CD14-positive monocyte (primary cell): ENCODE measurements around the gene PEX19. TPM values are rescaled to one million over a fixed set of nuclear protein-coding genes. Genes with fewer than 3 reads are reported as not detected.

Experiments used
- DNase-seq, 3 donors: peaks; one replicate each; pipeline ENCODE4 v3.0.0-alpha.2; 2011 to 2022
- H2AFZ ChIP-seq: 2 replicates; pipeline ENCODE4 v1.6.0; 2012; ENCODE audit warnings: mild to moderate bottlenecking, low read depth, low read length, inconsistent platforms; ENCODE audit not compliant: insufficient read depth, poor library complexity, severe bottlenecking
- H3K27ac ChIP-seq, 2 donors: 1 replicate in 1 of 2; 2 replicates in 1 of 2; pipeline ENCODE4 v1.5.1; 2012 to 2013; ENCODE audit warnings: low read length in 2 of 2, control low read depth in 1 of 2, inconsistent platforms in 1 of 2, low read depth in 1 of 2, mild to moderate bottlenecking in 1 of 2
- H3K27me3 ChIP-seq, 2 donors: one replicate each; pipeline versions ENCODE4 v1.6.0 to v1.6.1; 2011 to 2013; ENCODE audit warnings: low read length in 2 of 2; ENCODE audit not compliant: control insufficient read depth in 2 of 2, insufficient read depth in 2 of 2
- H3K36me3 ChIP-seq, 2 donors: replicated peaks in 1 of 2; 1 replicate in 1 of 2; 2 replicates in 1 of 2; pipeline versions ENCODE4 v1.5.1 to v1.6.1; 2012 to 2013; ENCODE audit warnings: low read length in 2 of 2, control low read depth in 1 of 2, inconsistent platforms in 1 of 2, mild to moderate bottlenecking in 1 of 2; ENCODE audit not compliant: insufficient read depth in 2 of 2, control insufficient read depth in 1 of 2
- H3K4me1 ChIP-seq, 2 donors: 1 replicate in 1 of 2; 2 replicates in 1 of 2; pipeline versions ENCODE4 v1.5.1 to v1.6.1; 2012 to 2013; ENCODE audit warnings: low read length in 2 of 2, control low read depth in 1 of 2, inconsistent platforms in 1 of 2, mild to moderate bottlenecking in 1 of 2, moderate library complexity in 1 of 2; ENCODE audit not compliant: insufficient read depth in 2 of 2, control insufficient read depth in 1 of 2
- H3K4me2 ChIP-seq: replicated peaks from 2 replicates; pipeline ENCODE3; 2012; ENCODE audit warnings: low read length, moderate library complexity, mild to moderate bottlenecking; ENCODE audit not compliant: poor library complexity, severe bottlenecking; ENCODE audit errors: extremely low read depth
- H3K4me3 ChIP-seq, 3 experiments: fragments of 200-600 bp in 1 of 3; sonication (generic) in 1 of 3; replicated peaks in 1 of 3; 1 replicate in 2 of 3; 2 replicates in 1 of 3; pipeline ENCODE4 v1.5.1; 2011 to 2013; ENCODE audit warnings: low read length in 3 of 3, mild to moderate bottlenecking in 3 of 3, control low read depth in 2 of 3, low read depth in 2 of 3, inconsistent platforms in 1 of 3, moderate library complexity in 1 of 3
- H3K79me2 ChIP-seq: 2 replicates; pipeline ENCODE4 v1.6.0; 2012; ENCODE audit warnings: mild to moderate bottlenecking, control low read depth, inconsistent platforms, low read length, moderate library complexity; ENCODE audit not compliant: insufficient read depth
- H3K9ac ChIP-seq: 2 replicates; pipeline ENCODE4 v1.6.0; 2017; ENCODE audit warnings: low read length, mild to moderate bottlenecking; ENCODE audit not compliant: insufficient read depth, poor library complexity, severe bottlenecking
- H3K9me3 ChIP-seq, 2 donors: replicated peaks in 1 of 2; 1 replicate in 1 of 2; 2 replicates in 1 of 2; pipeline versions ENCODE4 v1.5.1 to v1.6.1; 2012 to 2013; ENCODE audit warnings: low read length in 2 of 2, control low read depth in 1 of 2; ENCODE audit not compliant: control insufficient read depth in 1 of 2, insufficient read depth in 1 of 2
- H4K20me1 ChIP-seq: 2 replicates; pipeline ENCODE4 v1.6.0; 2012; ENCODE audit warnings: mild to moderate bottlenecking, low read length, control low read depth, moderate library complexity; ENCODE audit not compliant: insufficient read depth
- H3K27ac Mint-ChIP-seq, 7 donors: one replicate each; pipeline ENCODE4 v1.8.0; 2020; ENCODE audit warnings: mild to moderate bottlenecking in 7 of 7, mixed read lengths in 7 of 7, moderate library complexity in 6 of 7, inconsistent platforms in 2 of 7
- H3K27me3 Mint-ChIP-seq, 3 donors: one replicate each; pipeline ENCODE4 v1.8.0; 2021 to 2022; ENCODE audit warnings: low read depth in 3 of 3, mild to moderate bottlenecking in 3 of 3, mixed read lengths in 3 of 3, moderate library complexity in 3 of 3, inconsistent platforms in 1 of 3
- H3K36me3 Mint-ChIP-seq, 2 donors: one replicate each; pipeline ENCODE4 v1.8.0; 2020; ENCODE audit warnings: mixed read lengths in 2 of 2, inconsistent platforms in 1 of 2, mild to moderate bottlenecking in 1 of 2
- H3K4me1 Mint-ChIP-seq: one replicate; pipeline ENCODE4 v1.8.0; 2020; ENCODE audit warnings: mild to moderate bottlenecking, mixed read lengths
- H3K4me3 Mint-ChIP-seq, 2 donors: one replicate each; pipeline ENCODE4 v1.8.0; 2020; ENCODE audit warnings: mild to moderate bottlenecking in 2 of 2, mixed read lengths in 2 of 2, moderate library complexity in 1 of 2
- H3K9me3 Mint-ChIP-seq, 7 donors: one replicate each; pipeline ENCODE4 v1.8.0; 2020 to 2022; ENCODE audit warnings: mixed read lengths in 7 of 7, mild to moderate bottlenecking in 6 of 7, moderate library complexity in 6 of 7, inconsistent platforms in 2 of 7
- CTCF ChIP-seq: fragments of 200-600 bp; IDR thresholded peaks from one replicate; pipeline ENCODE4 v1.8.0; 2022; ENCODE audit warnings: antibody characterized with exemption, mild to moderate bottlenecking
- WGBS: methylation state at CpG from one replicate; pipeline ENCODE4 v1.1.5; 2013; ENCODE audit warnings: missing lambda C conversion rate; ENCODE audit not compliant: insufficient coverage; 5-methylcytosine and 5-hydroxymethylcytosine counted together
- intact Hi-C, 2 donors: fragments of 100-400 bp; cut with micrococcal nuclease; formaldehyde crosslinking; loops; one replicate each; pipeline versions ENCODE4 v1.15.0 to v1.15.1; 2023
- polyA plus RNA-seq, 3 donors: library from polyadenylated mRNA; depleted of rRNA in 1 of 3; unstranded in 2 of 3; stranded (reverse) in 1 of 3; fragments of 300-500 nt in 2 of 3; fragments of >200 nt in 1 of 3; fragmentation: Illumina TruSeq in 2 of 3; gene quantifications; 1 replicate in 2 of 3; 2 replicates in 1 of 3; pipeline ENCODE4 v1.2.3, GENCODE V29; 2012 to 2021

The PEX19 gene
- polyA plus RNA-seq, 3 donors, result 17.4 to 38.2 (median 37.4) TPM

- Histone ChIP-seq H2AFZ (no peak overlapping the region), H3K27ac (no peak overlapping the region), H3K4me2 (no peak overlapping the region), H3K36me3 (peaks cover 84 to 100% of the 10 kb centered on the region in 2 donors), H3K27me3 (no peaks in the 10 kb centered on the region), H4K20me1 (peaks cover 15% of the 10 kb centered on the region), H3K4me3 (no peak overlapping the region), H3K9ac (no peak overlapping the region), H3K9me3 (no peaks in the 10 kb centered on the region), H3K4me1 (no peaks in the 10 kb centered on the region), H3K79me2 (peaks cover 5% of the 10 kb centered on the region)
- H3K27ac Mint-ChIP-seq, result no peak overlapping the region
- no peak for TF ChIP-seq CTCF
- H3K4me3 Mint-ChIP-seq, result no peak overlapping the region
- WGBS, result 68% methylated on average over 2 of the region's 5 CpGs
- H3K9me3 Mint-ChIP-seq, result no peaks in the 10 kb centered on the region
- no peak for DNase-seq
- intact Hi-C loops, result no loop called here
- H3K4me1 Mint-ChIP-seq, result no peaks in the 10 kb centered on the region
- H3K36me3 Mint-ChIP-seq, result peaks cover 82 to 94% of the 10 kb centered on the region in 2 donors
- H3K27me3 Mint-ChIP-seq, result no peaks in the 10 kb centered on the region
Observed at GRCh38 chr1:160238408-160238807, 46.5 kb downstream of the PEX19 start.

GRCh38 chr1:160237558-160237957 is 47.4 kb downstream of the PEX19 start:
- no peak overlapping the region for H3K4me3 Mint-ChIP-seq
- Histone ChIP-seq H3K79me2 (peaks cover 4% of the 10 kb centered on the region), H3K9me3 (no peaks in the 10 kb centered on the region), H3K4me3 (no peak overlapping the region), H3K9ac (no peak overlapping the region), H3K4me2 (no peak overlapping the region), H2AFZ (no peak overlapping the region), H4K20me1 (peaks cover 12% of the 10 kb centered on the region), H3K36me3 (peaks cover 86 to 100% of the 10 kb centered on the region in 2 donors), H3K27me3 (no peaks in the 10 kb centered on the region), H3K27ac (no peak overlapping the region), H3K4me1 (no peaks in the 10 kb centered on the region)
- TF ChIP-seq CTCF, result no peak
- H3K36me3 Mint-ChIP-seq, result peaks cover 81 to 94% of the 10 kb centered on the region in 2 donors
- H3K4me1 Mint-ChIP-seq, result no peaks in the 10 kb centered on the region
- intact Hi-C loops, result no loop called here
- H3K27me3 Mint-ChIP-seq, result no peaks in the 10 kb centered on the region
- no peak overlapping the region for H3K27ac Mint-ChIP-seq
- WGBS, result 100% methylated on average over 1 of the region's 2 CpGs
- DNase-seq, result no peak
- no peaks in the 10 kb centered on the region for H3K9me3 Mint-ChIP-seq
